GM12878 (cell line): ENCODE data around the gene RAP1GDS1. TPM values are rescaled to one million over a fixed set of nuclear protein-coding genes. Genes with fewer than 3 reads are reported as not detected.

ENCODE experiments used
- ATAC-seq: fragments of 200-7000 bp; cut with Tn5 transposase; 3 replicates; pipeline ENCODE4 v1.9.1; 2020; ENCODE audit warnings: mild to moderate bottlenecking, moderate library complexity
- BruUV-seq: library from RNA; stranded (reverse); fragments of 400-500 nt; replicated peaks from 2 replicates; lab custom pipeline; 2021; lab: Mats Ljungman, UMichigan
- CTCF ChIA-PET: fragments of 300-600 bp; sonication (Branson Sonifier 250); formaldehyde crosslinking; extraction: SDS; loops from one replicate; lab custom pipeline; 2021; ENCODE audit warnings: inconsistent platforms; lab: Yijun Ruan, JAX
- POLR2A ChIA-PET: fragments of 350-600 bp; formaldehyde crosslinking; extraction: SDS; loops from one replicate; lab custom pipeline; 2021; ENCODE audit warnings: inconsistent platforms; lab: Charles Lee
- RAD21 ChIA-PET: fragments of 300-600 bp; sonication (Branson Sonifier 250); formaldehyde crosslinking; loops from one replicate; lab custom pipeline; 2023; ENCODE audit warnings: antibody characterized with exemption; ENCODE audit not compliant: unreplicated experiment; lab: Charles Lee
- SMC1A ChIA-PET: fragments of 300-600 bp; sonication (Branson Sonifier 250); formaldehyde crosslinking; loops from one replicate; lab custom pipeline; 2023; ENCODE audit not compliant: unreplicated experiment, uncharacterized antibody; lab: Charles Lee
- DNase-seq: peaks from one replicate; pipeline ENCODE4 v3.0.0-alpha.2; 2011; ENCODE audit warnings: low read depth, low spot score
- FAIRE-seq: peaks from 3 replicates; lab custom pipeline; 2011; peaks lifted over from hg19 to GRCh38; lab: Jason Lieb, UNC
- H2AFZ ChIP-seq: 2 replicates; pipeline ENCODE4 v1.6.0; 2011; ENCODE audit warnings: low read depth, low read length, control low read depth; ENCODE audit not compliant: control insufficient read depth
- H3K27ac ChIP-seq: 2 replicates; pipeline ENCODE4 v1.5.1; 2011; ENCODE audit warnings: control low read depth; ENCODE audit not compliant: control insufficient read depth, insufficient read depth
- H3K27me3 ChIP-seq, 2 experiments: replicated peaks in 1 of 2; 2 replicates each; pipeline versions ENCODE4 v1.6.0 to v1.6.1; 2011; ENCODE audit warnings: low read length in 1 of 2; ENCODE audit not compliant: control insufficient read depth in 2 of 2, insufficient read depth in 2 of 2
- H3K36me3 ChIP-seq, 2 experiments: 2 replicates each; pipeline ENCODE4 v1.5.1; 2011; ENCODE audit warnings: low read length in 1 of 2; ENCODE audit not compliant: control insufficient read depth in 2 of 2, insufficient read depth in 2 of 2
- H3K4me1 ChIP-seq: 2 replicates; pipeline ENCODE4 v1.6.1; 2011; ENCODE audit warnings: mild to moderate bottlenecking, low read length, moderate library complexity, mixed read lengths; ENCODE audit not compliant: control insufficient read depth, insufficient read depth
- H3K4me2 ChIP-seq: 2 replicates; pipeline ENCODE4 v1.6.0; 2011; ENCODE audit warnings: control low read depth; ENCODE audit not compliant: control insufficient read depth, insufficient read depth
- H3K4me3 ChIP-seq: fragments of 200-600 bp; sonication (generic); 2 replicates; pipeline ENCODE4 v1.5.1; 2016
- H3K79me2 ChIP-seq: 2 replicates; pipeline ENCODE4 v1.6.0; 2011; ENCODE audit warnings: low read length; ENCODE audit not compliant: control insufficient read depth, insufficient read depth
- H3K9ac ChIP-seq: 2 replicates; pipeline ENCODE4 v1.8.0; 2011; ENCODE audit warnings: low read length, control low read depth, mixed read lengths; ENCODE audit not compliant: control insufficient read depth, insufficient read depth
- H3K9me3 ChIP-seq: replicated peaks from 3 replicates; pipeline ENCODE4 v1.5.1; 2011; ENCODE audit warnings: mild to moderate bottlenecking, low read length; ENCODE audit not compliant: control insufficient read depth, insufficient read depth
- H4K20me1 ChIP-seq: 2 replicates; pipeline ENCODE4 v1.6.0; 2011; ENCODE audit not compliant: control insufficient read depth, insufficient read depth
- CHD4 ChIP-seq: fragments of 200-600 bp; sonication (generic); IDR thresholded peaks from 2 replicates; pipeline ENCODE4 v1.6.1; 2016; ENCODE audit warnings: mild to moderate bottlenecking
- EP300 ChIP-seq, 2 experiments: fragments of 150-350 bp in 1 of 2; IDR thresholded peaks; 2 replicates each; pipeline ENCODE4 v1.6.1; 2011 to 2012; ENCODE audit warnings: low read depth in 2 of 2, low read length in 2 of 2, borderline replicate concordance in 1 of 2, improper control_type of control experiment in 1 of 2, inconsistent platforms in 1 of 2; ENCODE audit not compliant: control insufficient read depth in 1 of 2
- IKZF1 ChIP-seq: fragments of 450-650 bp; conservative IDR thresholded peaks from 2 replicates; pipeline ENCODE4 v1.6.1; 2017; ENCODE audit warnings: antibody characterized with exemption, mild to moderate bottlenecking
- JUND ChIP-seq: IDR thresholded peaks from 2 replicates; pipeline ENCODE4 v1.6.1; 2012; ENCODE audit warnings: low read depth, mild to moderate bottlenecking, low read length, improper control_type of control experiment, moderate library complexity
- LARP7 ChIP-seq: fragments of 450-650 bp; IDR thresholded peaks from 2 replicates; pipeline ENCODE4 v1.6.1; 2017; ENCODE audit warnings: mild to moderate bottlenecking
- MTA2 ChIP-seq: fragments of 450-650 bp; IDR thresholded peaks from 2 replicates; pipeline ENCODE4 v1.6.1; 2016; ENCODE audit warnings: low read depth, mild to moderate bottlenecking, moderate library complexity
- NFXL1 ChIP-seq: fragments of 450-650 bp; IDR thresholded peaks from 2 replicates; pipeline ENCODE4 v1.6.1; 2017; ENCODE audit warnings: antibody characterized with exemption, mild to moderate bottlenecking, borderline replicate concordance
- PAX5 ChIP-seq: IDR thresholded peaks from 2 replicates; pipeline ENCODE4 v1.6.1; 2011; ENCODE audit warnings: low read depth, low read length, borderline replicate concordance
- SIX5 ChIP-seq: IDR thresholded peaks from 2 replicates; pipeline ENCODE4 v1.6.1; 2011; ENCODE audit warnings: mild to moderate bottlenecking, low read depth, low read length, moderate library complexity; ENCODE audit not compliant: severe bottlenecking
- SMAD1 ChIP-seq: fragments of 450-650 bp; IDR thresholded peaks from 2 replicates; pipeline ENCODE4 v1.6.1; 2018; ENCODE audit warnings: mild to moderate bottlenecking, low read depth; ENCODE audit not compliant: partially characterized antibody
- SUZ12 ChIP-seq: fragments of 200-600 bp; sonication (generic); IDR thresholded peaks from one replicate; pipeline ENCODE4 v1.6.1; 2018; ENCODE audit warnings: antibody characterized with exemption, mild to moderate bottlenecking; ENCODE audit not compliant: unreplicated experiment
- YY1 ChIP-seq: IDR thresholded peaks from 2 replicates; pipeline ENCODE4 v1.6.1; 2011; ENCODE audit warnings: low read depth, mild to moderate bottlenecking, low read length
- ZNF274 ChIP-seq: IDR thresholded peaks from one replicate; pipeline ENCODE4 v1.8.0; 2011; ENCODE audit not compliant: insufficient read length, insufficient read depth
- ZNF622 ChIP-seq: fragments of 450-650 bp; IDR thresholded peaks from 2 replicates; pipeline ENCODE4 v1.6.1; 2017; ENCODE audit warnings: mild to moderate bottlenecking, inconsistent platforms
- in situ Hi-C: fragments of 300-500 bp; cut with MboI; formaldehyde crosslinking; loops from 9 replicates; pipeline ENCODE4 v1.14.3; 2018; ENCODE audit warnings: mixed read lengths
- intact Hi-C: fragments of 100-400 bp; cut with micrococcal nuclease; formaldehyde crosslinking; loops from one replicate; pipeline ENCODE4 v1.14.2; 2022; ENCODE audit not compliant: unreplicated experiment
- polyA plus RNA-seq, 11 experiments: library from polyadenylated mRNA; depleted of rRNA in 4 of 11; unstranded in 6 of 11; stranded (reverse) in 5 of 11; fragments of >200 nt; fragmentation: Nextera tagmentation in 4 of 11; fragmentation: Illumina TruSeq in 1 of 11; extraction: Ambion mirVana in 4 of 11; extraction: Trizol in 1 of 11; gene quantifications; 1 replicate in 1 of 11; 2 replicates in 10 of 11; pipeline versions ENCODE4 v1.2.1 to v1.2.3, GENCODE V29; 2011 to 2016; ENCODE audit warnings: inconsistent platforms in 2 of 11, missing spikeins in 2 of 11, low read depth in 1 of 11
- total RNA-seq, 4 experiments: library from RNA; depleted of rRNA in 3 of 4; stranded (reverse); fragments of >200 nt in 3 of 4; fragmentation: Illumina TruSeq in 1 of 4; extraction: Trizol in 1 of 4; gene quantifications; 2 replicates each; pipeline versions ENCODE4 v1.2.1 to v1.2.3, GENCODE V29; 2013 to 2021
- TF ChIP-seq, protein P1 (sequence below): fragments of 450-650 bp; IDR thresholded peaks from 2 replicates; pipeline ENCODE4 v1.6.1; 2016; ENCODE audit warnings: mild to moderate bottlenecking
- TF ChIP-seq, protein P2 (sequence below): IDR thresholded peaks from 2 replicates; pipeline ENCODE4 v1.6.1; 2011; ENCODE audit warnings: low read depth, mild to moderate bottlenecking, low read length, moderate library complexity, borderline replicate concordance; ENCODE audit errors: extremely low read depth
- TF ChIP-seq, protein P3 (sequence below): IDR thresholded peaks from 2 replicates; pipeline ENCODE4 v1.6.1; 2011; ENCODE audit warnings: mild to moderate bottlenecking, low read depth, low read length, moderate library complexity; ENCODE audit not compliant: insufficient replicate concordance

Gene RAP1GDS1
- total and polyA plus RNA-seq, 10 of the 15 experiments (the other 5 are each of a cell fraction or from before 2014, with no cell fraction given) = 12.0 to 30.5 (median 20.7) TPM

DNA sequence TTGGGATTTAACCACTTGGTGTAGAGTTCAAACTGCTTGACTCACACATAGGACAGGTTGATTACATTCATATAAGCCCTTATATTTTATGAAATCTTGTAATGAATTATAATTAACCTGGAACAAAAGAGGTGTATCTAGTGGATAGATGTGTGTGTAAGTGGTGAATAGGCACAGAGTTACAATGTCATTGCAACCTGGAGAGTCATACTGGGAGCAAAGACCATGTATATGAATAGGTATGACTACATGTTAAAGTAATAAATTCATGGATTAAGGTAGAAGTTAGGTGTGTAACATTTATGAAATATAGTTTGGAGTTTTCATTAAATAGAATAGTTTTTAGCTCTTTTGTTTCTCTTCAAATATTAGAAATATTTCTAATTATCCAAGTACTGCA is 26.1 kb downstream of the RAP1GDS1 start:
- Histone ChIP-seq H3K9ac (no peak overlapping the region), H3K27ac (no peak overlapping the region), H3K36me3 (no peaks in the 10 kb centered on the region), H3K9me3 (no peaks in the 10 kb centered on the region; the same call in 2 of the 3 replicates), H3K4me1 (peaks cover 7% of the 10 kb centered on the region; the same call in 1 of the 2 replicates), H3K4me2 (no peak overlapping the region), H3K27me3 (no peaks in the 10 kb centered on the region), H2AFZ (no peak overlapping the region), H3K79me2 (peaks cover 5% of the 10 kb centered on the region), H3K4me3 (no peak overlapping the region), H4K20me1 (no peaks in the 10 kb centered on the region)
- no TSS peak for BruUV-seq
- in situ Hi-C loops (no loop called here), intact Hi-C loops (no loop called here)
- CTCF ChIA-PET = no interaction called here
- SMC1A ChIA-PET = no interaction called here
- POLR2A ChIA-PET = no interaction called here
- FAIRE-seq (no peak), ATAC-seq (no peak), DNase-seq (no peak)
- RAD21 ChIA-PET = no interaction called here
- TF ChIP-seq EP300 (IDR thresholded peaks at IDR 0.05; ENCODE audit: borderline replicate concordance in 1 of 2, control insufficient read depth in 1 of 2, low read depth in 2 of 2, low read length in 2 of 2) (no peak), ZNF622 (no peak), SIX5 (no peak), IKZF1 (no peak), JUND (no peak), ZNF274 (no peak), SUZ12 (no peak), NFXL1 (no peak), SMAD1 (no peak), CHD4 (no peak), LARP7 (no peak), PAX5 (no peak), YY1 (no peak), MTA2 (no peak)
- TF ChIP-seq, protein P1, sequence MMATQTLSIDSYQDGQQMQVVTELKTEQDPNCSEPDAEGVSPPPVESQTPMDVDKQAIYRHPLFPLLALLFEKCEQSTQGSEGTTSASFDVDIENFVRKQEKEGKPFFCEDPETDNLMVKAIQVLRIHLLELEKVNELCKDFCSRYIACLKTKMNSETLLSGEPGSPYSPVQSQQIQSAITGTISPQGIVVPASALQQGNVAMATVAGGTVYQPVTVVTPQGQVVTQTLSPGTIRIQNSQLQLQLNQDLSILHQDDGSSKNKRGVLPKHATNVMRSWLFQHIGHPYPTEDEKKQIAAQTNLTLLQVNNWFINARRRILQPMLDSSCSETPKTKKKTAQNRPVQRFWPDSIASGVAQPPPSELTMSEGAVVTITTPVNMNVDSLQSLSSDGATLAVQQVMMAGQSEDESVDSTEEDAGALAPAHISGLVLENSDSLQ = no peak
- TF ChIP-seq, protein P2, sequence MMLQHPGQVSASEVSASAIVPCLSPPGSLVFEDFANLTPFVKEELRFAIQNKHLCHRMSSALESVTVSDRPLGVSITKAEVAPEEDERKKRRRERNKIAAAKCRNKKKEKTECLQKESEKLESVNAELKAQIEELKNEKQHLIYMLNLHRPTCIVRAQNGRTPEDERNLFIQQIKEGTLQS = no peak
- TF ChIP-seq, protein P3, sequence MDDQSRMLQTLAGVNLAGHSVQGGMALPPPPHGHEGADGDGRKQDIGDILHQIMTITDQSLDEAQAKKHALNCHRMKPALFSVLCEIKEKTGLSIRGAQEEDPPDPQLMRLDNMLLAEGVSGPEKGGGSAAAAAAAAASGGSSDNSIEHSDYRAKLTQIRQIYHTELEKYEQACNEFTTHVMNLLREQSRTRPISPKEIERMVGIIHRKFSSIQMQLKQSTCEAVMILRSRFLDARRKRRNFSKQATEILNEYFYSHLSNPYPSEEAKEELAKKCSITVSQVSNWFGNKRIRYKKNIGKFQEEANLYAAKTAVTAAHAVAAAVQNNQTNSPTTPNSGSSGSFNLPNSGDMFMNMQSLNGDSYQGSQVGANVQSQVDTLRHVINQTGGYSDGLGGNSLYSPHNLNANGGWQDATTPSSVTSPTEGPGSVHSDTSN = no peak
